ENCODE results near the gene TAS2R38. TPM values are rescaled to one million over a fixed set of nuclear protein-coding genes. Genes with fewer than 3 reads are reported as not detected.

TAS2R38 gene
- total RNA-seq, 1 experiment from 2014 or later = not detected

DNA sequence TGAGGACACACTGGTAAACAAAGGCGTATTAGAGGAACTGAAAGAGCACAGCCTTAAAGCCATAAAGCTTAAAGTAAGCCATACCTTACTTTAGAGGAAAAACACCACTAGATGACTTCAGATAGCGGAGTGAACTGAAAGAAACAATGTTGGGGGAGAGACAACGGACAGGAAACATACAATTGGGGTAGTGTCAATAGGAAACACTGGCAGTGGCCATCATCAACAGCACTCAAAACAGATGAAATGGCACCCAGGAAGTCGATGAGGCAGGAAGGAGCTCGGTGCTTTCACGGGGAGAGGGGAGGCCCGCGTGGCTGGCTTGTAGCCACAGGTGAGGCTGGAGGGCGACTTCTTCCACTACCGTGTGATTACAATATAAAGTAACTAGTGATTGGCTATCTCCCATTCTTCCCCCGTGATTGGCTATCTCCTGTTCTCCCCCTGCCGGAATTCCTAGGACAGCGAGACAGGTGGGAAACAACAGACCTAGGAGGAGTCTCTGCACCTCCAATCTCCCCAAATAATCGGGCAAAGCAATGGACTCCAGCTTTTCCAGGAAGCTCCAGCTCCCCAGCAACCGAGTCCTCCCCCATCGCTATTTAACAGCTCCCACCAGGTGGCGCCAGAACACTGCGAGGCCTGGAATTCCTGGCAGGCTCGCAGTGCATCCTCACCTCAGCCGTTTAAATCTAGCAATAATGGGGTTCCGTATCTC, 2.4 kb upstream of the TAS2R38 start:
- Histone ChIP-seq H3K4me2 (ENCODE audit: low read length) (peak overlapping the region; percentile 68), H3K27ac (ENCODE audit: low read depth, low read length) (no peak overlapping the region), H3K9me3 (ENCODE audit: control insufficient read depth in 1 of 2, insufficient read depth in 1 of 2, low read depth in 1 of 2, low read length in 2 of 2) (no peaks in the 10 kb centered on the region), H3K27me3 (ENCODE audit: insufficient read depth, low read length) (no peaks in the 10 kb centered on the region), H3K36me3 (ENCODE audit: control insufficient read depth in 1 of 2, insufficient read depth in 2 of 2, low read length in 2 of 2) (no peaks in the 10 kb centered on the region), H3K4me3 (replicated peaks in 1 of 2; ENCODE audit: low read depth in 1 of 2, low read length in 2 of 2) (peak overlapping the region; percentile 17 to 30), H3K9me2 (ENCODE audit: insufficient read depth) (no peaks in the 10 kb centered on the region), H3K9ac (ENCODE audit: low read length) (no peak overlapping the region), H4K20me1 (ENCODE audit: insufficient read depth) (no peaks in the 10 kb centered on the region), H3K79me2 (ENCODE audit: insufficient read depth, low read length) (no peaks in the 10 kb centered on the region), H3K4me1 (ENCODE audit: control insufficient read depth in 1 of 2, insufficient read depth in 2 of 2, low read length in 2 of 2) (peaks cover 0 to 5% of the 10 kb centered on the region in 2 experiments; a peak in 2 of 4 replicates), H2AFZ (ENCODE audit: low read depth, low read length, poor library complexity, severe bottlenecking) (peak overlapping the region; percentile 71)
- ChIA-PET CTCF (interaction anchor here (0.6 to 3.1 kb wide), 27 partner anchors 9 to 411 kb away, joined by 3 to 36 read pairs (median 5); no protein-coding TSS in a partner anchor), POLR2A (interaction anchor here (1.0 kb wide), 1 partner anchor 192 kb away, joined by 4 read pairs; no protein-coding TSS in a partner anchor), RAD21 (ENCODE audit: low non-redundant PET in 1 of 2, low total read pairs in 2 of 2, uncharacterized antibody in 2 of 2, unreplicated experiment in 2 of 2) (interaction anchor here in 1 of 2 experiments (0.9 kb wide), 1 partner anchor 210 kb away, joined by 3 read pairs; no protein-coding TSS in a partner anchor)
- intact Hi-C loops (cut with micrococcal nuclease) = loop anchor here (1.0 to 5.0 kb wide), 3 partner anchors 213 to 327 kb away; no protein-coding TSS in a partner anchor
- DNase-seq (ENCODE audit: low read depth, low spot score) = peak; percentile 60
- no TSS peak for BruUV-seq (replicated peaks)
- peak; percentile 96 for ATAC-seq
- TF ChIP-seq CEBPB (IDR thresholded peaks at IDR 0.05; ENCODE audit: low read depth) = no peak
- no peak for TF ChIP-seq EGR1 (IDR thresholded peaks at IDR 0.05; ENCODE audit: low read depth)
- TF ChIP-seq CBX3 (IDR thresholded peaks at IDR 0.05; ENCODE audit: low read depth) = no peak
- TF ChIP-seq POLR2A (IDR thresholded peaks at IDR 0.05; ENCODE audit: borderline replicate concordance, extremely low read depth, insufficient read depth, insufficient read length) = no peak
- TF ChIP-seq SP1 (IDR thresholded peaks at IDR 0.05; ENCODE audit: low read depth) = no peak
- TF ChIP-seq EZH2 (IDR thresholded peaks at IDR 0.05) = no peak
- TF ChIP-seq RAD21 (IDR thresholded peaks at IDR 0.05; ENCODE audit: low read depth) = peak; percentile 93
- TF ChIP-seq CTCF (IDR thresholded peaks at IDR 0.05 in 2 of 3, conservative IDR thresholded peaks at IDR 0.05 in 1 of 3; ENCODE audit: borderline replicate concordance in 1 of 3, insufficient read depth in 1 of 3, low read depth in 2 of 3, low read length in 2 of 3) = peak; percentile 78 to 98 (median 92)
- no peak for TF ChIP-seq JUND (IDR thresholded peaks at IDR 0.05)
- TF ChIP-seq ELF1 (IDR thresholded peaks at IDR 0.05; ENCODE audit: borderline replicate concordance, low read depth) = no peak
- TF ChIP-seq YY1 (IDR thresholded peaks at IDR 0.05; ENCODE audit: extremely low read depth, insufficient replicate concordance, low read depth, low read length) = peak; percentile 44

Data from HCT116 (cell line).